T-helper 1 cell treated with Interleukin-12 subunit alpha and Interleukin-12 subunit beta and Interleukin-4 antibody, amounts not matched to agents 30 μg/mL and 1 μg/mL, for 36 hours (primary cell): ENCODE data around the gene KDM4E.
"Not testable (repeated sequence)": the region's sequence is repeated elsewhere in the genome, so short reads cannot be mapped to it uniquely, and the experiment has no call there.

Experiments used
- H3K27ac Mint-ChIP-seq: one replicate; pipeline ENCODE4 v1.8.0; 2021; ENCODE audit warnings: mild to moderate bottlenecking, mixed read lengths
- H3K27me3 Mint-ChIP-seq: one replicate; pipeline ENCODE4 v1.8.0; 2021; ENCODE audit warnings: low read depth, mixed read lengths
- H3K36me3 Mint-ChIP-seq: one replicate; pipeline ENCODE4 v1.8.0; 2021; ENCODE audit warnings: low read depth, mixed read lengths
- H3K4me1 Mint-ChIP-seq: one replicate; pipeline ENCODE4 v1.8.0; 2021; ENCODE audit warnings: low read depth, mixed read lengths
- H3K4me3 Mint-ChIP-seq: one replicate; pipeline ENCODE4 v1.8.0; 2021; ENCODE audit warnings: mild to moderate bottlenecking, moderate library complexity, mixed read lengths
- H3K9me3 Mint-ChIP-seq: one replicate; pipeline ENCODE4 v1.8.0; 2021; ENCODE audit warnings: mixed read lengths

Gene KDM4E

DNA sequence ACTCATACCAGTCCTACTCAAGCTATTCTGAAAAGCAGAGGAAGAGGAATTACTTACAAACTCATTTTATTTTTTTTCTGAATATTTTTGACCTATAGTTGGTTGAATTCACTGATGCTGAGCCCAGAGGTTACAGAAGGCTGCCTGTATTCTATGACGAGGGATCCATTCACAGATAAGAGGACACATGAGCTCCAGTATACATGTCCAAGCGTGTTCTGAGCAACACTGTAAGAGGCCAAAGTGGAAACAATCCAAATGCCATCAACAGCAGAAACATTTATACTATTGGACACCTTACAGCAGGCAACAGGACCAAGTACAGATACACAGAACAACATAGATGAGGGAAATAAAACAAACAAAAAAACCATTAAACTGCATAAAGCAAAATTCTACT, 10.3 kb downstream of the KDM4E start:
- no peaks in the 10 kb centered on the region for H3K9me3 Mint-ChIP-seq
- H3K27me3 Mint-ChIP-seq: peaks cover 44% of the 10 kb centered on the region
- H3K4me3 Mint-ChIP-seq: no peak overlapping the region
- no peak overlapping the region for H3K27ac Mint-ChIP-seq
- H3K4me1 Mint-ChIP-seq: no peaks in the 10 kb centered on the region
- H3K36me3 Mint-ChIP-seq: no peaks in the 10 kb centered on the region

DNA sequence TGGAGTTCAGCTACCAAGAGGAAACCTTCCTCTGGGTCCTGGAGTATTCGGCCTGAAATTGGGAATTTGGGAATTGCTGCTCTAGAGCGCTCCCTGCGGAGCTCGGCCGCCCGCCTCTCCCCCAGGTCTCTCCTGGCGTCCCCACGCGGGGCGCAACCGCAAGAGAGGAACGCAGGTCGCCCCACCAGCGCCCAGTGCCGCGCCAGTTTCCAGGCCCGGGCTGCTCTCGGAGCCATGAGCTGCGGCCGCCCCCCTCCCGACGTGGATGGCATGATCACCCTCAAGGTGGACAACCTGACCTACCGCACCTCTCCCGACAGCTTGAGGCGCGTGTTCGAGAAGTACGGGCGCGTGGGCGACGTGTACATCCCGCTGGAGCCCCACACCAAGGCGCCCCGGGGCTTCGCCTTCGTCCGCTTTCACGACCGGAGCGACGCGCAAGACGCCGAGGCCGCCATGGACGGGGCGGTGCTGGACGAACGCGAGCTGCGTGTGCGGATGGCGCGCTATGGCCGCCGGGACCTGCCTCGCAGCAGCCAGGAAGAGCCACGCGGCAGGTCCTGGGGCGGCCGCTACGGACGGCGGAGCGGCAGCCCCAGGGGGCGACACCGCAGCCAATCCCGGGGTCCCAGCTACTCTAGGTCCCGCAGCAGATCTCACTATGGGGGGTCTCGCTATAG, 12.4 kb downstream of the KDM4E start:
- not testable (repeated sequence) for H3K27ac Mint-ChIP-seq, H3K9me3 Mint-ChIP-seq, H3K4me3 Mint-ChIP-seq, H3K4me1 Mint-ChIP-seq, H3K36me3 Mint-ChIP-seq
- H3K27me3 Mint-ChIP-seq: peaks cover 49% of the 10 kb centered on the region

DNA sequence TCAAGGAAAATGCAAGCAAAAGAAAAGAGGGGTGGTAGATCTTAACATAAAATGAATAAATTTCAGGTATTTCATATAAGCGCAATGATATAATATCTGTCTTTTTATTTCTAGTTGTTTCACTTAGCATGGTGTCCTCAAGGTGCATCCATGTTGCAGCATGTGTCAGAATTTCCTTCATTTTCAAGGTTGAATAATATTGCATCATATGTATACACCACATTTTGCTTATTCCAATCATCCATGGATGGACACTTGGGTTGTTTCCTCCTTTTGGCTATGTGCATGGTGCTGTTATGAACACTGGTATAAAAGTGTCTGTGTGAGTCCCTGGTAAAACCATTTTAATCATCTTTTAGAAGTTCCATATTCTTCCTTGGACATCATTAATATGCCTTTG, 17.2 kb downstream of the KDM4E start:
- Mint-ChIP-seq H3K4me1 (no peaks in the 10 kb centered on the region), H3K27me3 (peaks cover 53% of the 10 kb centered on the region), H3K9me3 (no peaks in the 10 kb centered on the region), H3K27ac (no peak overlapping the region), H3K36me3 (no peaks in the 10 kb centered on the region), H3K4me3 (no peak overlapping the region)

DNA sequence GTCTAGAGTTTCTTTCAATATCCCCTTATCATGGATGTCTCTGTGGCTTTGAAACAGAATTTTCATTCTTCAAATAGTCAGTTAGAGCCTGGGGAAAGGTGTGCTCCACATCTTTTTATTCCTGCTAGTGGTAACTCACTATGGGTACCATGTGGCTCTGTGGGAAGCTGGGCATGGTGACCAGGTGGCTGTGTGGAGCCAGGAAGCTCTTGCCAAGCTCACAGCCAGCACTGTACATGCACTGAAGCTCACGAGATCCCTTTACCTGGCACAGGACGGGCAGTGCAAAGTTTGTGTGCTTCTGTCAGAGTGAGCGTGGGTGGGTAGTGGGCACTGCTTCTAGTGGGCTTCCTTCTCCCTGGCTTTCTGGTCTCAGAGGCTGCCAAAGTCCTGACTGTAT, 17.8 kb downstream of the KDM4E start:
- Mint-ChIP-seq H3K27me3 (peaks cover 55% of the 10 kb centered on the region), H3K27ac (no peak overlapping the region), H3K4me1 (no peaks in the 10 kb centered on the region), H3K36me3 (no peaks in the 10 kb centered on the region), H3K4me3 (no peak overlapping the region), H3K9me3 (no peaks in the 10 kb centered on the region)

DNA sequence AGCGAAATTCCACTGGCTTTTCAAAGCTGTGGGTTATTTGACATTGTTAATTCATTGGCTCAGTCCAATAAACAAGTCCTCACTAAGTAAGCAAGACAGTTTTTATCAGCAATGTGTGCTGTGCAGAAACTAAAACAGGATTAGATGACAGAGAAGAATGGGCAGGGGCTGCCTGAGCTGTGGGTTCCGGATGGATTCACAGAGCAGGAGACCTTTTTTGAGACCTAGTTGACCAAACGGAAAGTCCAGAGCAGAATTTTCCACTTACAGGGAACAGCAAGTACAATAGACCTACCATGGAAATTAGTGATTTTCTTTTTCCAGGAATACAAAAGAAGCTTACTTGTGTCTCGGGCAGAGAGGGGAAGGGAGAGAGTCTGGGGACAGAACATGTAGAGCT, 19.0 kb downstream of the KDM4E start:
- no peak overlapping the region for H3K4me3 Mint-ChIP-seq
- no peaks in the 10 kb centered on the region for H3K9me3 Mint-ChIP-seq
- H3K27me3 Mint-ChIP-seq: peaks cover 60% of the 10 kb centered on the region
- no peaks in the 10 kb centered on the region for H3K36me3 Mint-ChIP-seq
- no peak overlapping the region for H3K27ac Mint-ChIP-seq
- no peaks in the 10 kb centered on the region for H3K4me1 Mint-ChIP-seq

DNA sequence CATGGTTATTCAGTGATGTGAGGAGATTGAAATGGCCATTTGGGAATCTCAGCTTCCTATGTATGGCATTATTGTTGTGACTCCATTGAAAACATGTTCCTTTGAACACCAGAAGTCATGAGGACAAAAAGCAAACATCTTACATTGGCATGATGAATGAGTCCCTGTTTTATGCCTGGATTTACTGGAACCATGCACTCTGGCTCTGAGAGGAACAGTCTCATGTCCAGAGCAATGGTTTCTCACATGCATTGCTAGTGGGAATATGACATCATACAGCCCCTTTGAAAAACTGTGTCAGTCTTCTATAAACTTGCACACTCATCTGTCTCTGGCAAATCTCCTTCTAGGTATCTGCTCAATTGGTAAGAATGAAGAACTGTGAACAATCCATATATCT, 20.8 kb downstream of the KDM4E start:
- H3K27me3 Mint-ChIP-seq: peaks cover 58% of the 10 kb centered on the region
- H3K4me3 Mint-ChIP-seq: no peak overlapping the region
- no peaks in the 10 kb centered on the region for H3K9me3 Mint-ChIP-seq
- H3K4me1 Mint-ChIP-seq: no peaks in the 10 kb centered on the region
- H3K36me3 Mint-ChIP-seq: no peaks in the 10 kb centered on the region
- no peak overlapping the region for H3K27ac Mint-ChIP-seq

DNA sequence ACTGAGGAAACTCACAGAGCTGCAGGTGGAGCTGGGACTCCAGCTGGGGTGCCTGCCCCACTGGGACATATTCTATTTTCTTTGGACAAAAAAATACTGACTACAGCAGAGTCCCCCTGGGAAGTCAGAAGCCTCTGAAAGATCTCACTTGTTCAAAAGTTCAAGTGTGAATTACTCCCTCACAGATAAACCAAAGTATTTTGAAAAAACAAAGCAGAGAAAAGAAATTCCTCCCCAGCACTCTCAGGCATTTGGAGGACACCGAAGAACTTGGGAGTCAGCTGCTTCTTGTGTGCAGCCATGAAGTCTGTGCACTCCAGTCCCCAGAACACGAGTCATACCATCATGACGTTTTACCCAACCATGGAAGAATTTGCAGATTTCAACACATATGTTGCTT, 24.1 kb downstream of the KDM4E start, which contains the start of gene KDM4F:
Gene KDM4F (plus strand): TSS at position 301 of the 400 bp plus-strand sequence.
- H3K9me3 Mint-ChIP-seq: not testable (repeated sequence)
- H3K27me3 Mint-ChIP-seq: peaks cover 46% of the 10 kb centered on the region

DNA sequence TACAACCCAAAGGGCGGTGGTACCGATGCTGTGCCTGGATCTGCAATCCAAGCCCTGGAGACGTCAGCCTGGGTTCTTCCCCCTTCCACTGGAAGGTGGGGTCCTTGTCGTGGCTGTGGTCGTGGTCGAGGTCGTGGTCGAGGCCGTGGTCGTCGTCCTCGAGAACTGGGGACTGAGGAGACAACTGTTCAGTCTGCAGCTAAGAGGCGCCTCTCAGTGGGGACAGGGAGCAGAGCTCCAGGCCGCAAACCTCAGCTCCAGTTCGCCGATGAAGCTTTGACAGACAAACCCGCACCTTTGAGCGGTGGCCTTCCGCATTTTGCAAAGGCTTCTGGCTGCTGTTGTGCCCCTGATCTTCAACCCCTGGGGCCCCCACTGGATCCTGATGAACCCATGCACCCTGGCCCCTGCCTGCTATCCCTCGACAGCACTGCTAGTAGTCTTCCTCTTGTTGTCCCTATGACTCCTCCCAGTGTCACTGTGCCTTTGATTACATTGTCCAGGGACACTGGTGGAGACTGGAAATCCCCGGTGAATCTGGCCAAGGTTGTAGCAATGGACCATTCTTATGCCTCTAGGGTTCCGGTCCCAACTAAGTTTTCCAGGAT, 25.6 kb downstream of the KDM4E start:
- Mint-ChIP-seq H3K4me3 (no peak overlapping the region), H3K4me1 (no peaks in the 10 kb centered on the region), H3K27ac (no peak overlapping the region), H3K9me3 (no peaks in the 10 kb centered on the region), H3K36me3 (no peaks in the 10 kb centered on the region), H3K27me3 (peaks cover 46% of the 10 kb centered on the region)

More for the DNA sequence above, 24.1 kb downstream of the KDM4E start, which contains the start of gene KDM4F:
- not testable (repeated sequence) for H3K27ac Mint-ChIP-seq, H3K4me1 Mint-ChIP-seq, H3K36me3 Mint-ChIP-seq, H3K4me3 Mint-ChIP-seq

DNA sequence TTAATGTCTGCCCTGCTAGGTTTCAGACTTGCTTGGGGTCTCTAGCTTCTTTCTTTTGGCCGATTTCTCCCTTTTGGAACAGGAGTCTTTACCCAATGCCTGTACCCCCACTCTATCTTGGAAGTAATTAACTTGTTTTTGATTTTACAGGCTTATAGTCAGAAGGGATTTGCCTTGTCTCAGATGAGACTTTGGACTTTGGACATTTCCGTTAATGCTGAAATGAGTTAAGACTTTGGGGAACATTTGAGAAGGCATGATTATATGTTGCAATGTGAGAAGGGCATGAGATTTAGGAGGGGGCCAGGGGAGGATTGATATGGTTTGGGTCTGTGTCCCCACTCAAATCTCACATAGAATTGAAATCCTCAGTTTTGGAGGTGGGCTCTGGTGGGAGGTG, 29.3 kb downstream of the KDM4E start:
- Mint-ChIP-seq H3K9me3 (no peaks in the 10 kb centered on the region), H3K27ac (no peak overlapping the region), H3K27me3 (peaks cover 43% of the 10 kb centered on the region), H3K36me3 (no peaks in the 10 kb centered on the region), H3K4me1 (no peaks in the 10 kb centered on the region), H3K4me3 (no peak overlapping the region)

DNA sequence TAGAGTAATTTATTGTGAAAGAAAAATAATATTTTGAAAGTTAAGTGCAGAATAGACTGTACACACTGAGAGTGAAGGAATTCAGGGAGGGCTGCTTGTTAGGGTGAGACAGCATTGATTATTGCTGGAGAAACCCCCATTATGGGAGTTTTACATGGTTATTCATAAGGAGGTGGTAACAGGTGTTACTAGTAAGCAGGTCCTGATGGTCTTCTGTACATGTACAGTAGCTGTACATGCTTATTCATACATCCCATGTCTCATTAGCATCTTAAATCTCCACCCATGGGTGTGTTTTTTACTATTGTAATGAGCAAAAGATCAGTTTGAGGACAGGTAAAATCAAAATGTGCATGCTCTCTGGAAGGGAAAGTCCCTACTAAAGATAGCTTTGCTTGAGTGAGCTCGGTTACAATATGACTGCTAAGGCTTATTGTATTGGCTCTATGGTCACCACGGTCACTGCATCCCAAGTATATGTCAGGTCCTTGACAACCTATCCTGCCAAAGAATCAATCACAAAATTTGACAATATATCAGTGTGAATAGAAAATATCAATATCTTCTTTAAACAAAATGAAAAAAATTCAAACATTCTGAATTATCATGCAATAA, 30.3 kb downstream of the KDM4E start:
- H3K27ac Mint-ChIP-seq: no peak overlapping the region
- no peaks in the 10 kb centered on the region for H3K36me3 Mint-ChIP-seq

DNA sequence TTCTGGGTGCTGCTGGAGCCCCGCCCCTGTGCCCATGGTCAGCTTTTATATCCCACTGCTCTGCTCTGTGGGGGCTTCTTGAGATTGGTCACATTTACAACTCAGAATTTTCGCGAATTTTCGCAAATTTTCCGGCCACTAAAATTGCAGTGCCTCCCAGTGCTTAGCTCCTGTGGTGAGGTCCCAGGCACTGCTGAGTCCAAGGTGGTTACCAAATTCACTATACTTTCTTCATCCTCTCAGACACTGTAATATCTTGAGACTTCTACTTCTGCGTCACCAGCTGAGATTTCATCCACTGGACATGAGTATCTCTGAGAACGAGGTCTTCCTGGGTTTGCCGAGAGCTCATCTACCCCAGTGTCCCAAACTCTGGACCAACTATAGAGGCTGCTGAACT, 32.9 kb downstream of the KDM4E start:
- no peak overlapping the region for H3K4me3 Mint-ChIP-seq
- H3K27me3 Mint-ChIP-seq: peaks cover 75% of the 10 kb centered on the region
- no peak overlapping the region for H3K27ac Mint-ChIP-seq
- H3K36me3 Mint-ChIP-seq: no peaks in the 10 kb centered on the region
- no peaks in the 10 kb centered on the region for H3K9me3 Mint-ChIP-seq
- no peaks in the 10 kb centered on the region for H3K4me1 Mint-ChIP-seq

More for the DNA sequence above, 30.3 kb downstream of the KDM4E start:
- H3K4me1 Mint-ChIP-seq: no peaks in the 10 kb centered on the region
- no peak overlapping the region for H3K4me3 Mint-ChIP-seq
- peaks cover 53% of the 10 kb centered on the region for H3K27me3 Mint-ChIP-seq
- no peaks in the 10 kb centered on the region for H3K9me3 Mint-ChIP-seq

DNA sequence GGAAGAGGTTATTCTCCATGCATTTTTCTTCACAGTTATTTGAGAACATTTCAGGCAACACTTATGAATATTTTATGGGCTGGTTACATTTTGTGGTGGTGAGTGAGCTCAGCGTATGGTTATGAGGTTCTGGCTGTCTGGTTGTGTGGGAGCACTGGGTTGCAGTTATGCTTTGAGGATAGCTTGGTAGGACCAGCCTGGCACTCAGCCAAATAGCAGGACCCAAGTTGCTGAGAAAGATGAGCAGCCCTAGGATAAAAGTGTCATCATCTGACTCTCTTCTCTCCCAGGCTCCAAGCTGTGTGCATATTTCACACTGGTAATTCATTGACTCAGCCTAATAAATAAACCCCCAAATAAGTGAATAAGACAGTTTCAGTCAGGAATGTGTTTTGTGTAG, 33.6 kb downstream of the KDM4E start:
- Mint-ChIP-seq H3K9me3 (no peaks in the 10 kb centered on the region), H3K27ac (no peak overlapping the region), H3K4me3 (no peak overlapping the region), H3K36me3 (no peaks in the 10 kb centered on the region), H3K27me3 (peaks cover 78% of the 10 kb centered on the region), H3K4me1 (no peaks in the 10 kb centered on the region)

DNA sequence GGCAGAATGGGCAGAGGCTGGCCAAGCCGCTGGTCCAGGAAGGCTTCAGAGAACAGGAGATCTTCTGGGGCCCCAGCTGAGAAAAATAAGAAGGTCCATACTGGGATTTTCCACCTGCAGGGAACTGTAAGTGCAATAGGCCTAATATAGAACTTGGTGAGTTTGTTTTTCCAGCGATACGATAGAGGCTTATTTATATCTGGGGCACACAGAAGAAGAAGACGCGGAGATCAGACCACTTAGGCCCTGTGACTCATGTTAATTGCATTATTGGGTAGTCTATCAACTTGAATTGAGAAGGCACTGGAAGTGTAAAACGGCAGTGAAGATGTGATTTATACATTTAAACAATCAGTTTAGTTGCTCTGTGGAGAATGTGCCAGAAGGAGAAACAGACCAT, 34.0 kb downstream of the KDM4E start:
- Mint-ChIP-seq H3K9me3 (no peaks in the 10 kb centered on the region), H3K36me3 (no peaks in the 10 kb centered on the region), H3K27ac (no peak overlapping the region), H3K4me3 (no peak overlapping the region), H3K4me1 (no peaks in the 10 kb centered on the region), H3K27me3 (peaks cover 81% of the 10 kb centered on the region)

DNA sequence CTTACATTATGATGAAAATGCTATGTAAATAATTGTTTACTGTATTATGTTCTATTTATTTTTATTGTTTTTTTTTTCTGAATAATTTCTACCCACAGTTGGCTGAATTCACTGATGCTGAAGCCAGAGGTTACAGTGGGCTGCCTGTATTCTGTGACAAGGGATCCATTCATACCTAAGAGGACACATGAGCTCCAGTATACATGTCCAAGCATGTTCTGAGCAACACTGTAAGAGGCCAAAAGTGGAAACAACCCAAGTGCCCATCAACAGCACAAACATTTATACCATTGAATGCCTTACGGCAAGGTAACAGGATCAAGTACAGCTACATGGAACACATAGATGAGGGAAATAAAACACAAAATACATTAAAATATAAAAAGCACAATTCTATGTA, 40.3 kb downstream of the KDM4E start:
- Mint-ChIP-seq H3K36me3 (peaks cover 7% of the 10 kb centered on the region), H3K4me3 (no peak overlapping the region), H3K27me3 (peaks cover 39% of the 10 kb centered on the region), H3K9me3 (no peaks in the 10 kb centered on the region), H3K27ac (no peak overlapping the region), H3K4me1 (peaks cover 16% of the 10 kb centered on the region)

DNA sequence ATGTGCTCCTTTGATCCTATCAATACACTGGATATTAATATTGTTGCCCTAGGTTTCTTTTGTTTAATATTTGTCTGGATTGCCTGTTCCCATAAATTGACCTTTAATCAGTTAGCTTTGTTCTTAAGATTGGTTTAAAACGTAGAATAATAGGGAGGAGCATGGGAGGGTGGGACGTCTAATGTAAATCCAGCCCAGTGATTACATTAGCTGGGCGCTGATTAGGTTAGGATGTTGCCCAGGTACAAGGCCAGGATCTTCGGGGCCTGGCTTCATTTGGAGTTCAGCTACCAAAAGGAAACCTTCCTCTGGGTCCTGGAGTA, 41.6 kb downstream of the KDM4E start, which contains the start of gene SRSF8:
Gene SRSF8 (plus strand): TSS at position 204 of the 323 bp plus-strand sequence. CDS start 308 bp downstream, outside the sequence.
- Mint-ChIP-seq H3K4me1 (peaks cover 23% of the 10 kb centered on the region), H3K27ac (peak within 1 kb of the TSS; percentile 98), H3K36me3 (peaks cover 13% of the 10 kb centered on the region), H3K27me3 (peaks cover 30% of the 10 kb centered on the region), H3K9me3 (no peaks in the 10 kb centered on the region), H3K4me3 (peak within 1 kb of the TSS; percentile 98)
